Mesendoderm (in vitro differentiated cells): ENCODE results near the gene SPTBN5.

Experiments
- DNase-seq: peaks from one replicate; pipeline ENCODE4 v3.0.0; 2013
- H2AK5ac ChIP-seq: 2 replicates; pipeline ENCODE4 v1.6.1; 2013; ENCODE audit warnings: low read length, inconsistent platforms
- H2BK120ac ChIP-seq: 2 replicates; pipeline ENCODE4 v1.6.1; 2013; ENCODE audit warnings: low read depth, mild to moderate bottlenecking, low read length, moderate library complexity, mixed read lengths
- H2BK15ac ChIP-seq: replicated peaks from 2 replicates; pipeline ENCODE4 v1.6.1; 2013; ENCODE audit warnings: low read depth, mild to moderate bottlenecking, moderate library complexity
- H2BK5ac ChIP-seq: 2 replicates; pipeline ENCODE4 v1.6.1; 2013; ENCODE audit warnings: low read length, inconsistent platforms
- H3K18ac ChIP-seq: 2 replicates; pipeline ENCODE4 v1.6.1; 2013; ENCODE audit warnings: mild to moderate bottlenecking, low read length, mixed read lengths
- H3K23ac ChIP-seq: one replicate; pipeline ENCODE4 v1.6.1; 2013; ENCODE audit warnings: low read length
- H3K27ac ChIP-seq: 2 replicates; pipeline ENCODE4 v1.5.1; 2013; ENCODE audit warnings: low read depth, mild to moderate bottlenecking, inconsistent platforms, low read length, moderate library complexity
- H3K27me3 ChIP-seq: 2 replicates; pipeline ENCODE4 v1.6.1; 2013; ENCODE audit warnings: low read length, control low read depth, mild to moderate bottlenecking, inconsistent platforms; ENCODE audit not compliant: insufficient read depth, poor library complexity
- H3K36me3 ChIP-seq: 2 replicates; pipeline ENCODE4 v1.6.1; 2013; ENCODE audit warnings: low read length, inconsistent platforms; ENCODE audit not compliant: control insufficient read depth, insufficient read depth
- H3K4ac ChIP-seq: one replicate; pipeline ENCODE4 v1.6.1; 2013; ENCODE audit warnings: low read depth, mild to moderate bottlenecking, low read length, moderate library complexity
- H3K4me1 ChIP-seq: 2 replicates; pipeline ENCODE4 v1.6.1; 2013; ENCODE audit warnings: low read depth, low read length, inconsistent platforms; ENCODE audit not compliant: control insufficient read depth
- H3K4me2 ChIP-seq: 2 replicates; pipeline ENCODE4 v1.6.1; 2013; ENCODE audit warnings: low read length
- H3K4me3 ChIP-seq: 2 replicates; pipeline ENCODE4 v1.5.1; 2013; ENCODE audit warnings: mild to moderate bottlenecking, low read length
- H3K56ac ChIP-seq: one replicate; pipeline ENCODE4 v1.6.1; 2013; ENCODE audit warnings: low read length
- H3K79me1 ChIP-seq: 2 replicates; pipeline ENCODE4 v1.6.1; 2013; ENCODE audit warnings: low read length, inconsistent platforms
- H3K79me2 ChIP-seq: 2 replicates; pipeline ENCODE4 v1.6.1; 2013; ENCODE audit warnings: mild to moderate bottlenecking, low read length; ENCODE audit not compliant: control insufficient read depth, insufficient read depth
- H3K9ac ChIP-seq: 2 replicates; pipeline ENCODE4 v1.6.1; 2013; ENCODE audit warnings: low read length, inconsistent platforms
- H4K5ac ChIP-seq: one replicate; pipeline ENCODE4 v1.6.1; 2013; ENCODE audit warnings: low read length
- H4K8ac ChIP-seq: one replicate; pipeline ENCODE4 v1.6.1; 2013; ENCODE audit warnings: low read depth, mild to moderate bottlenecking, control low read depth, low read length, moderate library complexity
- WGBS: extraction: QIAGEN DNeasy Blood & Tissue Kit; methylation state at CpG from one replicate; pipeline ENCODE4 v1.1.7; 2013; ENCODE audit warnings: low lambda C conversion rate, missing lambda C conversion rate; ENCODE audit not compliant: insufficient coverage; ENCODE audit errors: extremely low coverage; 5-methylcytosine and 5-hydroxymethylcytosine counted together

The SPTBN5 gene

GRCh38 chr15:41937568-41937923 is 43.7 kb upstream of the SPTBN5 start:
- Histone ChIP-seq H3K4me3 (no peak overlapping the region), H3K27me3 (no peaks in the 10 kb centered on the region), H2BK5ac (no peak overlapping the region), H3K23ac (no peak overlapping the region), H2BK120ac (no peak overlapping the region), H3K9ac (no peak overlapping the region), H3K56ac (no peak overlapping the region), H2BK15ac (no peak overlapping the region), H3K27ac (no peak overlapping the region), H4K5ac (no peak overlapping the region), H3K36me3 (no peaks in the 10 kb centered on the region), H3K4me1 (peaks cover 14% of the 10 kb centered on the region), H4K8ac (no peak overlapping the region), H3K4me2 (no peak overlapping the region), H2AK5ac (no peak overlapping the region), H3K18ac (no peak overlapping the region), H3K79me2 (no peaks in the 10 kb centered on the region), H3K4ac (no peak overlapping the region), H3K79me1 (peaks cover 4% of the 10 kb centered on the region)
- no peak for DNase-seq
- no CpG with 5 or more reads among the region's 4 CpGs for WGBS

GRCh38 chr15:41936649-41937567 is 43.1 kb upstream of the SPTBN5 start:
- Histone ChIP-seq H3K18ac (no peak overlapping the region), H3K36me3 (no peaks in the 10 kb centered on the region), H3K79me1 (peaks cover 4% of the 10 kb centered on the region), H2BK120ac (no peak overlapping the region), H4K8ac (no peak overlapping the region), H2BK5ac (no peak overlapping the region), H3K27ac (no peak overlapping the region), H3K23ac (no peak overlapping the region), H2AK5ac (no peak overlapping the region), H2BK15ac (no peak overlapping the region), H3K56ac (no peak overlapping the region), H3K9ac (no peak overlapping the region), H3K4me1 (peaks cover 14% of the 10 kb centered on the region), H3K4me2 (no peak overlapping the region), H3K27me3 (no peaks in the 10 kb centered on the region), H4K5ac (no peak overlapping the region), H3K4me3 (no peak overlapping the region), H3K79me2 (no peaks in the 10 kb centered on the region), H3K4ac (no peak overlapping the region)
- DNase-seq: no peak
- WGBS: no CpG with 5 or more reads among the region's 19 CpGs

- no peak overlapping the region for H3K27ac ChIP-seq
These were observed 42.3 kb upstream of the SPTBN5 start for GRCh38 chr15:41936155-41936554.

GRCh38 chr15:41935566-41936020 is 41.7 kb upstream of the SPTBN5 start:
- H3K27me3 ChIP-seq: no peaks in the 10 kb centered on the region
- H3K56ac ChIP-seq: no peak overlapping the region
- no peak for DNase-seq
- no peak overlapping the region for H2BK5ac ChIP-seq
- peaks cover 14% of the 10 kb centered on the region for H3K4me1 ChIP-seq
- H3K79me1 ChIP-seq: peaks cover 4% of the 10 kb centered on the region
- no peaks in the 10 kb centered on the region for H3K36me3 ChIP-seq
- H4K8ac ChIP-seq: no peak overlapping the region
- H3K9ac ChIP-seq: no peak overlapping the region
- H3K23ac ChIP-seq: no peak overlapping the region
- H3K79me2 ChIP-seq: no peaks in the 10 kb centered on the region
- no peak overlapping the region for H2BK15ac ChIP-seq
- no peak overlapping the region for H3K4ac ChIP-seq
- H2AK5ac ChIP-seq: no peak overlapping the region
- no peak overlapping the region for H3K4me2 ChIP-seq
- no peak overlapping the region for H4K5ac ChIP-seq
- H3K18ac ChIP-seq: no peak overlapping the region
- no peak overlapping the region for H2BK120ac ChIP-seq
- no CpG with 5 or more reads among the region's 5 CpGs for WGBS
- H3K4me3 ChIP-seq: no peak overlapping the region
- H3K27ac ChIP-seq: no peak overlapping the region

More at GRCh38 chr15:41936155-41936554, 42.3 kb upstream of the SPTBN5 start:
- Histone ChIP-seq H3K18ac (no peak overlapping the region), H3K36me3 (no peaks in the 10 kb centered on the region), H2BK5ac (no peak overlapping the region), H3K4me1 (peaks cover 14% of the 10 kb centered on the region), H2BK15ac (no peak overlapping the region), H3K79me2 (no peaks in the 10 kb centered on the region), H3K4me2 (no peak overlapping the region), H3K9ac (no peak overlapping the region), H4K8ac (no peak overlapping the region), H4K5ac (no peak overlapping the region), H2AK5ac (no peak overlapping the region), H3K4ac (no peak overlapping the region), H3K4me3 (no peak overlapping the region), H3K23ac (no peak overlapping the region), H3K27me3 (no peaks in the 10 kb centered on the region), H2BK120ac (no peak overlapping the region), H3K79me1 (peaks cover 4% of the 10 kb centered on the region), H3K56ac (no peak overlapping the region)
- DNase-seq: no peak
- no CpG with 5 or more reads among the region's 3 CpGs for WGBS

- Histone ChIP-seq H3K4me1 (peaks cover 14% of the 10 kb centered on the region), H3K79me2 (no peaks in the 10 kb centered on the region), H2AK5ac (no peak overlapping the region), H3K27ac (peak overlapping the region; percentile 8), H3K56ac (no peak overlapping the region), H3K36me3 (no peaks in the 10 kb centered on the region), H3K4ac (no peak overlapping the region), H2BK120ac (no peak overlapping the region), H3K23ac (no peak overlapping the region), H3K18ac (peak overlapping the region; percentile 22), H3K4me2 (no peak overlapping the region), H2BK15ac (no peak overlapping the region), H3K9ac (no peak overlapping the region), H2BK5ac (no peak overlapping the region), H4K5ac (no peak overlapping the region), H3K79me1 (peaks cover 4% of the 10 kb centered on the region), H3K27me3 (no peaks in the 10 kb centered on the region), H3K4me3 (no peak overlapping the region), H4K8ac (no peak overlapping the region)
- DNase-seq: peak; percentile 74
- WGBS: no CpG with 5 or more reads among the region's 4 CpGs
These were observed 41.0 kb upstream of the SPTBN5 start for GRCh38 chr15:41934843-41935242.
